Measurements from ENCODE around the gene CDH23. TPM values are rescaled to one million over a fixed set of nuclear protein-coding genes. Genes with fewer than 3 reads are reported as not detected.

The CDH23 gene
- total RNA-seq, 4 donors from 2014 or later: 13.8 to 20.1 (median 17.3) TPM

GRCh38 chr10:71806704-71807556 lies 410.2 kb downstream of the CDH23 start:
- H3K36me3 ChIP-seq: no peaks in the 10 kb centered on the region
- H3K4me3 ChIP-seq: no peak overlapping the region
- no peaks in the 10 kb centered on the region for H3K27me3 ChIP-seq
- no peak for DNase-seq (ENCODE audit: low spot score in 2 of 2)
- TF ChIP-seq CTCF (IDR thresholded peaks at IDR 0.05) (no peak), POLR2A (IDR thresholded peaks at IDR 0.05) (no peak), EP300 (IDR thresholded peaks at IDR 0.05) (no peak)
- H3K9me3 ChIP-seq: no peaks in the 10 kb centered on the region
- peaks cover 0 to 16% (median 1%) of the 10 kb centered on the region in 4 donors for H3K4me1 ChIP-seq
- WGBS, 2 donors: 84 to 88% methylated on average over 16 to 21 of the region's 23 CpGs
- no peak overlapping the region for H3K27ac ChIP-seq

GRCh38 chr10:71807557-71808510 lies 411.1 kb downstream of the CDH23 start:
- TF ChIP-seq CTCF (IDR thresholded peaks at IDR 0.05) (no peak), POLR2A (IDR thresholded peaks at IDR 0.05) (no peak), EP300 (IDR thresholded peaks at IDR 0.05) (no peak)
- H3K27me3 ChIP-seq: no peaks in the 10 kb centered on the region
- H3K9me3 ChIP-seq: no peaks in the 10 kb centered on the region
- no peak overlapping the region for H3K4me3 ChIP-seq
- no peak overlapping the region for H3K27ac ChIP-seq
- peaks cover 0 to under 1% (median 0%) of the 10 kb centered on the region in 3 donors for H3K36me3 ChIP-seq
- peaks cover 0 to 19% (median 4%) of the 10 kb centered on the region in 4 donors for H3K4me1 ChIP-seq
- 90 to 93% methylated on average over 18 to 21 of the region's 21 CpGs for WGBS, 2 donors
- no peak for DNase-seq (ENCODE audit: low spot score in 2 of 2)

GRCh38 chr10:71809628-71810027 lies 412.9 kb downstream of the CDH23 start:
- no peaks in the 10 kb centered on the region for H3K27me3 ChIP-seq
- no peaks in the 10 kb centered on the region for H3K9me3 ChIP-seq
- H3K4me3 ChIP-seq: no peak overlapping the region
- H3K36me3 ChIP-seq: peaks cover 0 to 10% (median 0%) of the 10 kb centered on the region in 3 donors
- H3K4me1 ChIP-seq: peaks cover 0 to 19% (median 4%) of the 10 kb centered on the region in 4 donors
- DNase-seq (ENCODE audit: low spot score in 2 of 2): no peak
- WGBS, 2 donors: 84 to 88% methylated on average over 25 of the region's 25 CpGs
- H3K27ac ChIP-seq: no peak overlapping the region
- TF ChIP-seq EP300 (IDR thresholded peaks at IDR 0.05): no peak
- TF ChIP-seq POLR2A (IDR thresholded peaks at IDR 0.05): no peak
- TF ChIP-seq CTCF (IDR thresholded peaks at IDR 0.05): no peak

GRCh38 chr10:71810048-71810750 lies 413.5 kb downstream of the CDH23 start:
- no peak overlapping the region for H3K27ac ChIP-seq
- H3K27me3 ChIP-seq: no peaks in the 10 kb centered on the region
- 87 to 89% methylated on average over 13 of the region's 13 CpGs for WGBS, 2 donors
- peaks cover 0 to 16% (median 0%) of the 10 kb centered on the region in 3 donors for H3K36me3 ChIP-seq
- no peaks in the 10 kb centered on the region for H3K9me3 ChIP-seq
- H3K4me1 ChIP-seq: peaks cover 0 to 19% (median 4%) of the 10 kb centered on the region in 4 donors
- DNase-seq (ENCODE audit: low spot score in 2 of 2): no peak
- TF ChIP-seq EP300 (IDR thresholded peaks at IDR 0.05): no peak
- no peak for TF ChIP-seq CTCF (IDR thresholded peaks at IDR 0.05)
- TF ChIP-seq POLR2A (IDR thresholded peaks at IDR 0.05): no peak
- H3K4me3 ChIP-seq: no peak overlapping the region
